Measurements from ENCODE around the gene MYO9B. TPM values are rescaled to one million over a fixed set of nuclear protein-coding genes. Genes with fewer than 3 reads are reported as not detected.

MYO9B gene
- polyA plus RNA-seq, 1 donor (not counting 4 experiments of a cell fraction or from before 2014, with no cell fraction given): 14.3 TPM

- dilution Hi-C loops (cut with MboI; ENCODE audit: extremely low pct_ligation_motif_present, low sequenced_read_pairs): no loop called here
- Histone ChIP-seq H3K36me3 (ENCODE audit: control insufficient read depth in 2 of 2, extremely low read depth in 1 of 2, insufficient read depth in 2 of 2, low read length in 2 of 2) (peaks cover 25 to 33% of the 10 kb centered on the region in 2 experiments), H3K27me3 (ENCODE audit: control insufficient read depth, extremely low read depth, insufficient read depth, low read length) (no peaks in the 10 kb centered on the region), H3K4me2 (ENCODE audit: control insufficient read depth, extremely low read depth, insufficient read depth, low read depth, low read length) (no peak overlapping the region), H2AFZ (ENCODE audit: control insufficient read depth, low read length) (no peak overlapping the region), H3K9ac (ENCODE audit: control insufficient read depth, extremely low read depth, insufficient read depth, low read length) (no peak overlapping the region), H4K20me1 (ENCODE audit: control insufficient read depth, extremely low read depth, insufficient read depth, low read length) (no peaks in the 10 kb centered on the region), H3K9me1 (ENCODE audit: control insufficient read depth, extremely low read depth, insufficient read depth, low read length) (no peaks in the 10 kb centered on the region), H3K4me1 (ENCODE audit: control insufficient read depth, extremely low read depth, insufficient read depth, low read length) (peaks cover 3% of the 10 kb centered on the region), H3K79me2 (ENCODE audit: control insufficient read depth, insufficient read depth, low read length) (no peaks in the 10 kb centered on the region), H3K9me3 (ENCODE audit: control insufficient read depth, low read depth, low read length) (no peaks in the 10 kb centered on the region), H3K27ac (ENCODE audit: control insufficient read depth, insufficient read depth, low read length) (no peak overlapping the region), H3K4me3 (ENCODE audit: control insufficient read depth in 2 of 3, extremely low read depth in 1 of 3, insufficient read depth in 2 of 3, low read depth in 1 of 3, low read length in 3 of 3) (no peak overlapping the region)
- FAIRE-seq: no peak
- no peak for DNase-seq (ENCODE audit: low read depth, low spot score)
- no peak for TF ChIP-seq CTCF (optimal IDR thresholded peaks at IDR 0.05 in 1 of 3, IDR thresholded peaks at IDR 0.05 in 1 of 3, conservative IDR thresholded peaks at IDR 0.05 in 1 of 3; ENCODE audit: extremely low read depth in 1 of 3, insufficient read depth in 2 of 3, low read length in 3 of 3)
- TF ChIP-seq EZH2 (IDR thresholded peaks at IDR 0.05; ENCODE audit: low read length): no peak
These were observed 95.1 kb downstream of the MYO9B start for GRCh38 chr19:17170538-17171297.

- Histone ChIP-seq H3K4me2 (ENCODE audit: control insufficient read depth, extremely low read depth, insufficient read depth, low read depth, low read length) (no peak overlapping the region), H3K27me3 (ENCODE audit: control insufficient read depth, extremely low read depth, insufficient read depth, low read length) (no peaks in the 10 kb centered on the region), H2AFZ (ENCODE audit: control insufficient read depth, low read length) (no peak overlapping the region), H3K4me3 (ENCODE audit: control insufficient read depth in 2 of 3, extremely low read depth in 1 of 3, insufficient read depth in 2 of 3, low read depth in 1 of 3, low read length in 3 of 3) (no peak overlapping the region), H3K9me3 (ENCODE audit: control insufficient read depth, low read depth, low read length) (no peaks in the 10 kb centered on the region), H3K27ac (ENCODE audit: control insufficient read depth, insufficient read depth, low read length) (no peak overlapping the region), H3K9ac (ENCODE audit: control insufficient read depth, extremely low read depth, insufficient read depth, low read length) (no peak overlapping the region), H3K9me1 (ENCODE audit: control insufficient read depth, extremely low read depth, insufficient read depth, low read length) (no peaks in the 10 kb centered on the region), H3K4me1 (ENCODE audit: control insufficient read depth, extremely low read depth, insufficient read depth, low read length) (peaks cover 3% of the 10 kb centered on the region), H3K79me2 (ENCODE audit: control insufficient read depth, insufficient read depth, low read length) (no peaks in the 10 kb centered on the region), H4K20me1 (ENCODE audit: control insufficient read depth, extremely low read depth, insufficient read depth, low read length) (no peaks in the 10 kb centered on the region), H3K36me3 (ENCODE audit: control insufficient read depth in 2 of 2, extremely low read depth in 1 of 2, insufficient read depth in 2 of 2, low read length in 2 of 2) (peaks cover 23 to 33% of the 10 kb centered on the region in 2 experiments)
- DNase-seq (ENCODE audit: low read depth, low spot score) (no peak), FAIRE-seq (no peak)
- TF ChIP-seq CTCF (optimal IDR thresholded peaks at IDR 0.05 in 1 of 3, IDR thresholded peaks at IDR 0.05 in 1 of 3, conservative IDR thresholded peaks at IDR 0.05 in 1 of 3; ENCODE audit: extremely low read depth in 1 of 3, insufficient read depth in 2 of 3, low read length in 3 of 3) (no peak), EZH2 (IDR thresholded peaks at IDR 0.05; ENCODE audit: low read length) (no peak)
- dilution Hi-C loops (cut with MboI; ENCODE audit: extremely low pct_ligation_motif_present, low sequenced_read_pairs): no loop called here
These were observed 96.3 kb downstream of the MYO9B start for GRCh38 chr19:17171874-17172273.
